EL (cell line): ENCODE measurements around the gene TEAD2.
"Not testable (repeated sequence)": the region's sequence is repeated elsewhere in the genome, so short reads cannot be mapped to it uniquely, and the experiment has no call there.

ENCODE experiments used
- DNase-seq: peaks from one replicate; pipeline ENCODE4 v3.0.0-alpha.2; 2016

TEAD2 gene

GRCh38 chr19:49328741-49329140 is 33.5 kb downstream of the TEAD2 start:
- DNase-seq: no peak

- peak; percentile 48 for DNase-seq
Observed at GRCh38 chr19:49327878-49328544, 34.2 kb downstream of the TEAD2 start.

GRCh38 chr19:49326165-49326704 is 36.0 kb downstream of the TEAD2 start:
- no peak for DNase-seq

- DNase-seq: not testable (repeated sequence)
Observed at GRCh38 chr19:49325756-49326155, 36.5 kb downstream of the TEAD2 start.

GRCh38 chr19:49324801-49325576 is 37.2 kb downstream of the TEAD2 start, which contains the start of gene SLC6A16:
Gene SLC6A16, minus strand, starts transcription at chr19:49325191. Its CDS starts 13,844 bp downstream, at chr19:49311347.
- DNase-seq: no peak

GRCh38 chr19:49318296-49318695 is 43.9 kb downstream of the TEAD2 start:
- DNase-seq: no peak

GRCh38 chr19:49316284-49316683 is 45.9 kb downstream of the TEAD2 start:
- DNase-seq: no peak

GRCh38 chr19:49315111-49315510 is 47.1 kb downstream of the TEAD2 start:
- no peak for DNase-seq

GRCh38 chr19:49309087-49309486 is 53.1 kb downstream of the TEAD2 start:
- DNase-seq: no peak

GRCh38 chr19:49306734-49307133 is 55.5 kb downstream of the TEAD2 start:
- not testable (repeated sequence) for DNase-seq

- no peak for DNase-seq
Observed at GRCh38 chr19:49301866-49302252, 60.4 kb downstream of the TEAD2 start.

GRCh38 chr19:49301165-49301865 is 60.9 kb downstream of the TEAD2 start:
- DNase-seq: peak; percentile 66

GRCh38 chr19:49298653-49299052 is 63.6 kb downstream of the TEAD2 start:
- DNase-seq: not testable (repeated sequence)

GRCh38 chr19:49297403-49297802 is 64.8 kb downstream of the TEAD2 start:
- DNase-seq: no peak

GRCh38 chr19:49295208-49295880 is 66.9 kb downstream of the TEAD2 start:
- DNase-seq: no peak

GRCh38 chr19:49294401-49294800 is 67.8 kb downstream of the TEAD2 start:
- DNase-seq: no peak
